ENCODE results near the gene ARSH.

GRCh38 chrX:2960861-2961515, 45.4 kb upstream of the ARSH start:
- TF ChIP-seq CTCF (IDR thresholded peaks at IDR 0.05), result no peak
- no peak for TF ChIP-seq EZH2 (IDR thresholded peaks at IDR 0.05; ENCODE audit: borderline replicate concordance, insufficient read depth, low read depth, low read length, poor library complexity, severe bottlenecking)
